ENCODE results near the gene CIAO3. TPM values are rescaled to one million over a fixed set of nuclear protein-coding genes. Genes with fewer than 3 reads are reported as not detected.

CIAO3 gene
- total RNA-seq, 1 donor from 2014 or later, result 46.0 TPM

DNA sequence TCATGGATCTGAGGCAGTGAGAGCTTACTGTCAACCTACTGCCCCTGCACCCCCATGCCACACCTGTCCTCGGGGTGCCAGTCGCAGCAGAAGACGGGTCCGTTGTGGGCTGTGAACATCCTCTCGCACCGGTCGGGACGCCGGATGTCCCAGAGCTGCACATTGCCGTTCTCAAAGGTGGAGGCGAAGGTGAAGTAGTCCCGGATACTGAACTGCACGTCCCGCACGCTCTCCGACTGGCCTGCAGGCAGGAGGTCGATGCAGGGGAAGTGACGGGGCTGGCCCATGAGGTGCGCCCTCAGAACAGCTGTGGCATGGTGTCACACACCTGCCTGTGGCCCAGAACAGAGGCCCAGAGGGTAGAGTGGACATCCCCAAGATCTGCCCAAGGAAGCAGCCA is 53.3 kb downstream of the CIAO3 start:
- Mint-ChIP-seq H3K9me3 (no peaks in the 10 kb centered on the region), H3K27me3 (ENCODE audit: low read depth) (peaks cover 19% of the 10 kb centered on the region), H3K27ac (no peak overlapping the region), H3K36me3 (peaks cover 3% of the 10 kb centered on the region), H3K4me3 (peak overlapping the region; percentile 6), H3K4me1 (peaks cover 18% of the 10 kb centered on the region)
- TF ChIP-seq, protein P1, sequence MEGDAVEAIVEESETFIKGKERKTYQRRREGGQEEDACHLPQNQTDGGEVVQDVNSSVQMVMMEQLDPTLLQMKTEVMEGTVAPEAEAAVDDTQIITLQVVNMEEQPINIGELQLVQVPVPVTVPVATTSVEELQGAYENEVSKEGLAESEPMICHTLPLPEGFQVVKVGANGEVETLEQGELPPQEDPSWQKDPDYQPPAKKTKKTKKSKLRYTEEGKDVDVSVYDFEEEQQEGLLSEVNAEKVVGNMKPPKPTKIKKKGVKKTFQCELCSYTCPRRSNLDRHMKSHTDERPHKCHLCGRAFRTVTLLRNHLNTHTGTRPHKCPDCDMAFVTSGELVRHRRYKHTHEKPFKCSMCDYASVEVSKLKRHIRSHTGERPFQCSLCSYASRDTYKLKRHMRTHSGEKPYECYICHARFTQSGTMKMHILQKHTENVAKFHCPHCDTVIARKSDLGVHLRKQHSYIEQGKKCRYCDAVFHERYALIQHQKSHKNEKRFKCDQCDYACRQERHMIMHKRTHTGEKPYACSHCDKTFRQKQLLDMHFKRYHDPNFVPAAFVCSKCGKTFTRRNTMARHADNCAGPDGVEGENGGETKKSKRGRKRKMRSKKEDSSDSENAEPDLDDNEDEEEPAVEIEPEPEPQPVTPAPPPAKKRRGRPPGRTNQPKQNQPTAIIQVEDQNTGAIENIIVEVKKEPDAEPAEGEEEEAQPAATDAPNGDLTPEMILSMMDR (IDR thresholded peaks at IDR 0.05; ENCODE audit: unreplicated experiment), result no peak
- no peak for DNase-seq (ENCODE audit: low spot score in 2 of 2, unreplicated experiment in 2 of 2)

DNA sequence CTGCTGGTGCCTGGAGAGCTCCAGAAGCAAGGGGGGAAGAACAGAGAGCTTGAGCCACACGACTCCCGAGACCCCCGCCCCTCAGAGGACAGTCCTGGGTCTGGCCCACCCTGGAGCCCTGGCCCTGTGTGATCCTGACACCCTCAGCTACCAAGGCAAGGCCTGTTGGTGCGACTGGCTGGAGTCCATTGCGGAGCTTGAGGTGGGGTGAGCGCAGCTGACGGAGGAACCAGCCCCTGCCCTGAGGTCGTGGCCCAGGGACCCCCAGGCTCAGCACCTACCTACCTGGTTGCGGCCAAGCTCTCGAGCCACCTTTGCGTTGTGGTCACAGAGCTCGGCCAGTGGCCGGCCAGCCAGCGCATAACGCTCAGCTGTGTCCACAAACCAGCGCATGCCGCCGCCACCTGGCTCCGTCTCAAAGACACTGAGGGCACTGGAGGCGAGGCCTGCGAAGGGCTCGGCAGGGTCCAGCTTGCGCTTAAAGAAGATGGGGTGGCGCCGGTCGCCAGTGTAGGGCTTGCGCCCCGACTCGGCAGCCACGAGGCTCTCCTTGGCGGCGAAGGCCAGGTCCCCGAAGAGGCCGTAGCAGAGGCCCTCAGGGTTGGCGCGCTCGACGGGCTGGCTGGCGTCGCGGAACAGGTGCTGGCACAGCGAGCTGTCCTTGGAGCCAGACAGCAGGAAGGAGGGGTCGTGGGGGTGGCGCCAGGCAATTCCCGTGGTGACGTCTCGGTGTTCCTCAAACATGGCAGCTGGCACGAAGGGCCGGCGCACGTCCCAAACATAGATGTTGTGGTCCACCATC is 54.1 kb downstream of the CIAO3 start:
- H3K27ac Mint-ChIP-seq, result no peak overlapping the region
- DNase-seq (ENCODE audit: low spot score in 2 of 2, unreplicated experiment in 2 of 2), result no peak
- peaks cover 11% of the 10 kb centered on the region for H3K27me3 Mint-ChIP-seq (ENCODE audit: low read depth)
- H3K36me3 Mint-ChIP-seq, result peaks cover 10% of the 10 kb centered on the region
- peak overlapping the region; percentile 30 for H3K4me3 Mint-ChIP-seq
- TF ChIP-seq, protein P1 (IDR thresholded peaks at IDR 0.05; ENCODE audit: unreplicated experiment), result no peak
- no peaks in the 10 kb centered on the region for H3K9me3 Mint-ChIP-seq
- peaks cover 22% of the 10 kb centered on the region for H3K4me1 Mint-ChIP-seq

DNA sequence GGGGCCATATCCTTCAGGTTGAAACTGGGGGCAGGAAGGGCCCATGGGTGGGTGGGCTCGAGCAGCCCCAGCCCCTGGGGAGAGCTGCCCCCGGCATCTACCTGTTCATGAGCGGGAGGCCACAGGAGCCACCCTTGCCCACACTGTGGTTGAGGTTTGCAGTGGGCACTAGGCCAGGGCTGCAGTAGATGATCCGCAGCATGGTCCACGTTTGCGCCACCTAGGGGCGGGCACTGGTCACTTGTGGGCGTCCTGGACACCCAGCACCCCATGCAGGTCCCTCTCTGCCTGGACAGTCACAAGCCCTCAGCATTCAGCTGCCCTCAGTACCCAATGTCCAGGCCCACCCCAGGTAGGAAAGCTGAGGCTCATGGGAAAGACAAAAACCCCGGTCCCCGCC is 54.8 kb downstream of the CIAO3 start:
- peaks cover 29% of the 10 kb centered on the region for H3K4me1 Mint-ChIP-seq
- H3K27me3 Mint-ChIP-seq (ENCODE audit: low read depth), result peaks cover 4% of the 10 kb centered on the region
- no peak for DNase-seq (ENCODE audit: low spot score in 2 of 2, unreplicated experiment in 2 of 2)
- H3K27ac Mint-ChIP-seq, result no peak overlapping the region
- H3K36me3 Mint-ChIP-seq, result peaks cover 11% of the 10 kb centered on the region
- H3K4me3 Mint-ChIP-seq, result peak overlapping the region; percentile 30
- TF ChIP-seq, protein P1 (IDR thresholded peaks at IDR 0.05; ENCODE audit: unreplicated experiment), result peak; percentile 27
- no peaks in the 10 kb centered on the region for H3K9me3 Mint-ChIP-seq

DNA sequence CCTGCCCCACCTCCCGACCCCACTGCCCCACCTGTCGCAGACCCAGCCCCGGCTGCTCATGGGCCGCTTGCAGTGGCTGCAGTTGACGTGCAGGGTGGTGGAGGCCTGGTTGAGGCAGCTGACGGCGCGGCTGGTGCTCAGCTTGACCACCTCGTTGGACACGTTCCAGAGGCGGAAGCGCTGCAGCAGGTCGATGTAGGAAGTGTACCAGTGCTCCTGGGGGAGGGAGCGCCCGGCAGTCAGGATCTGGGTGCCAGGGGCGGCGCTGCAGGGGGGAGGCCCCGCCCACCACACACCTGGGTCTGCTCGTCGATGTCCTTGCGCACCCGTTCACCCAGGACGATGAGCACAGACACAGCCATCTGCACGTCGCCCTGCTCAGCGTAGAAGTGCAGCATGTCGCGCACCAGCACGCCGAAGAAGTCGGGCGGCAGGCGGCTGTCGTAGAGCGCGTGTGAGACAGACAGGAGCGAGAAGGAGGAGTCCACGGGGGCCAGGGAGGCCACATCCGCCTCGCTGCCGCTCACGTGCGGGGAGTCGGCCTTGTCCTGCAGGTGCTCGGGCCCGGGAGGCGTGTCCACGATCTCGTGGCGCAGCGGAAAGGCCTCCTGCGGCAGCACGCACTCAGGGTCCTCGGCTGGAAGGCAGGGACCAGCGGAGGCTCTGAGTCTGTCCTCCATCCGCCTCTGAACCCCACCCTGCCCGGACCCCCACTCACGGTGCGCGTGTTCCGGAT is 55.7 kb downstream of the CIAO3 start:
- H3K4me1 Mint-ChIP-seq, result peaks cover 29% of the 10 kb centered on the region
- TF ChIP-seq, protein P1 (IDR thresholded peaks at IDR 0.05; ENCODE audit: unreplicated experiment), result no peak

DNA sequence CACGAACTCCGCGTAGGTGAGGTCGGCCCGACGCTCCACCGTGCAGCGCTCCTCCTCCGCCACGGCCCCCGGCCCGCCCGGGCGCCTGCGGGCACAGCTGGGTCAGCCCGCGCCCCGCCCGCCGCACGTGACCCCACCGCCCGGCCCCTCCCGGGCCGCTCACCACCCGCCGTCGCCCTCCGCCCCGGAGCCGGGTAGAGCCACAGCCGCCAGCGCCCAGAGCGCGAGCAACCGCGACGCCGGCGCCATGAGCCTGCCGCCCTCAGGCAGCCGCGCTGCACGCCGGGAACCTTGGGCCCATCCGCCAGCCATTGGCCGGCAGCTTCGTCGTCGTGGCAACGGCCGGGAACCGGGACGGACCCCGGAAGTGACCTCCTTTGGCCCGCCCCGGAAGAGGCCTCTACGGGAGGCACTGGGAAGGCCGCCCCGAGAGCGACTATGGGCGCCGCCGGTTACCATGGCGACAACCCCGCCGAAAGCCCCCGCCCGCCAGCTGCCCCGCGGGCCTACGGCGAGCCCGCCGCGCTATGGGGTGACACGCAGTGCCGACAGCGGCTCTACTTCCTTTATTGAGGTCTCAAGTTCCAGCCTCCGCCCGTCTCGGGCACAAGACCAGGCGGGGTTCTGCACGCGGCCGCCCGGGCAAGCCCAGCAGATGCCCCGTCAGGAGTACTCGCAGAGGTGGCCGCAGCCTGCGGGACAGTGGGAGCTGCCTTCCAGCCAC is 56.6 kb downstream of the CIAO3 start, which contains the start of gene JMJD8:
Gene JMJD8 (minus strand): TSS at position 264 of the 724 bp plus-strand sequence. CDS start 15 bp downstream, at position 249.
- peaks cover 11% of the 10 kb centered on the region for H3K36me3 Mint-ChIP-seq
- peak within 1 kb of the TSS; percentile 84 for H3K27ac Mint-ChIP-seq
- H3K27me3 Mint-ChIP-seq (ENCODE audit: low read depth), result no peaks in the 10 kb centered on the region
- peak within 1 kb of the TSS; percentile 78 for H3K4me3 Mint-ChIP-seq
- no peaks in the 10 kb centered on the region for H3K9me3 Mint-ChIP-seq
- peak; percentile 91 to 94 for DNase-seq (ENCODE audit: low spot score in 2 of 2, unreplicated experiment in 2 of 2)
- TF ChIP-seq, protein P1 (IDR thresholded peaks at IDR 0.05; ENCODE audit: unreplicated experiment), result no peak
- peaks cover 23% of the 10 kb centered on the region for H3K4me1 Mint-ChIP-seq

More for the DNA sequence above, 55.7 kb downstream of the CIAO3 start:
- no peaks in the 10 kb centered on the region for H3K27me3 Mint-ChIP-seq (ENCODE audit: low read depth)
- H3K36me3 Mint-ChIP-seq, result peaks cover 11% of the 10 kb centered on the region
- no peak for DNase-seq (ENCODE audit: low spot score in 2 of 2, unreplicated experiment in 2 of 2)
- no peak overlapping the region for H3K4me3 Mint-ChIP-seq
- no peaks in the 10 kb centered on the region for H3K9me3 Mint-ChIP-seq
- no peak overlapping the region for H3K27ac Mint-ChIP-seq

Data from mesothelial cell of epicardium (in vitro differentiated cells).